Suprapubic skin (tissue), 4 donors: Measurements from ENCODE around the gene PTPRM. TPM values are rescaled to one million over a fixed set of nuclear protein-coding genes. Genes with fewer than 3 reads are reported as not detected.

Source experiments
- DNase-seq, 2 donors: peaks; one replicate each; pipeline ENCODE4 v3.0.0-alpha.2; 2019; ENCODE audit warnings: low spot score in 2 of 2
- H3K27ac ChIP-seq: fragments of 200-600 bp; sonication (generic); one replicate; pipeline ENCODE4 v1.5.1; 2019
- H3K27me3 ChIP-seq: fragments of 200-600 bp; sonication (generic); one replicate; pipeline ENCODE4 v1.5.1; 2019
- H3K36me3 ChIP-seq: fragments of 200-600 bp; sonication (generic); one replicate; pipeline ENCODE4 v1.5.1; 2019
- H3K4me1 ChIP-seq: fragments of 200-600 bp; sonication (generic); one replicate; pipeline ENCODE4 v1.5.1; 2019
- H3K4me3 ChIP-seq: fragments of 200-600 bp; sonication (generic); one replicate; pipeline ENCODE4 v1.5.1; 2019; ENCODE audit warnings: mild to moderate bottlenecking
- H3K9me3 ChIP-seq: fragments of 200-600 bp; sonication (generic); one replicate; pipeline ENCODE4 v1.5.1; 2019
- CTCF ChIP-seq, 2 donors: fragments of 200-600 bp in 1 of 2; fragments of 450-650 bp in 1 of 2; sonication (generic) in 1 of 2; IDR thresholded peaks; one replicate each; pipeline ENCODE4 v1.5.1; 2016 to 2019; ENCODE audit warnings: antibody characterized with exemption in 2 of 2, mild to moderate bottlenecking in 1 of 2, moderate library complexity in 1 of 2
- EP300 ChIP-seq: sonication (generic); formaldehyde crosslinking; IDR thresholded peaks from one replicate; pipeline ENCODE4 v1.6.1; 2017; ENCODE audit warnings: antibody characterized with exemption
- POLR2A ChIP-seq, 2 donors: fragments of 450-650 bp; IDR thresholded peaks; one replicate each; pipeline ENCODE4 v1.6.1; 2017; ENCODE audit warnings: antibody characterized with exemption in 2 of 2, mild to moderate bottlenecking in 2 of 2, moderate library complexity in 2 of 2
- POLR2AphosphoS5 ChIP-seq, 3 donors: sonication (generic); formaldehyde crosslinking; IDR thresholded peaks; one replicate each; pipeline ENCODE4 v1.6.1; 2017; ENCODE audit warnings: antibody characterized with exemption in 3 of 3
- WGBS: methylation state at CpG from one replicate; pipeline ENCODE4 v1.1.5; 2018; 5-methylcytosine and 5-hydroxymethylcytosine counted together
- total RNA-seq, 4 donors: library from RNA; depleted of rRNA; stranded (reverse); fragments of >200 nt; gene quantifications; one replicate each; pipeline ENCODE4 v1.1.0, GENCODE V29; 2016

PTPRM gene
- total RNA-seq, 4 donors from 2014 or later, result 19.8 to 73.7 (median 40.0) TPM

DNA sequence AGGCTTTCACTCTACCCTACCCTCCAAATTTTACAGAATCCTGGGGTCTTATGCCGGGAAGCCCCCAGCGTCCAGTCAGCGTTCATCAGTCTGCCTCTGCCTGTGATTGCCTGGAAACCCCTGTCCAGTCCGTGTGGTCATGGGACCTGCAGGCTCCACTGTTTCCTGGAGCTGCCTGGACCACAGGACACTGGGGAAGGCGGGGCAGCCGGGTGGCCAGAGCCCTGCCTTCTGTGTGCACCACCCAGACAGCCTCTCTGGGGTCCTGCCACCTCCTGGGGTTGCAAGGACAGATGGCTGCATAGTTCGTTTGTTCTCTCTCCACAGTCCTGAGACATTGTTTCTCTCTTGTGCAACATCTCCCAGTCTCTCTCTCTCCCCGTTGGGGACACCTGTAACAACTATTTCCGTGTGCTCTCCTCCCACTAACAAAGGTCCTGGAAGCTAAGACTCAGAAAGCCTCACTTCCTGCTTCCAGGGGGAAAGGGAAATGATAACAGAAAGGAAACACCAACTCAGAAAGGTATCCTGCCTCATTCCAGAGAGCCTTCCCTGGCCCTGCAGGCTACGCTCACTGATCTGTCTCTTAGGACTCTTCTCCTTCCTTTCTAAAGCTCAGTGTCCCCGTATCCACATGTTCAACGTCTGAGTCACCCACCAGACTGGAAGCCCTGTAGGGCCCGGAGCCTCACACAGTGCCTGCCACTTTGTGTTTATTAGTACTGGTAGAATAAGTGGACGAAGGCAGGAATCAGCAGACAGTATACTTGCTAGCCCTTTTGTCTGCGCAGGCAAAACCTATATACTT, 849.3 kb downstream of the PTPRM start:
- TF ChIP-seq EP300, result no peak
- TF ChIP-seq POLR2AphosphoS5 (IDR thresholded peaks at IDR 0.05), result no peak
- no peak for TF ChIP-seq POLR2A (IDR thresholded peaks at IDR 0.05)
- TF ChIP-seq CTCF (IDR thresholded peaks at IDR 0.05), result no peak
- no peak for DNase-seq
- no peak overlapping the region for H3K4me3 ChIP-seq
- no peak overlapping the region for H3K27ac ChIP-seq
- H3K4me1 ChIP-seq, result no peaks in the 10 kb centered on the region
- H3K9me3 ChIP-seq, result peaks cover 13% of the 10 kb centered on the region
- H3K27me3 ChIP-seq, result no peaks in the 10 kb centered on the region
- 47% methylated on average over 13 of the region's 15 CpGs for whole genome bisulfite sequencing
- no peaks in the 10 kb centered on the region for H3K36me3 ChIP-seq

GRCh38 chr18:8422391-8422790, 855.3 kb downstream of the PTPRM start:
- 90% methylated on average over 3 of the region's 3 CpGs for WGBS
- DNase-seq, result no peak
- no peaks in the 10 kb centered on the region for H3K9me3 ChIP-seq

GRCh38 chr18:8423051-8423557, 856.0 kb downstream of the PTPRM start:
- no peaks in the 10 kb centered on the region for H3K27me3 ChIP-seq
- no peaks in the 10 kb centered on the region for H3K4me1 ChIP-seq
- no peak overlapping the region for H3K27ac ChIP-seq
- WGBS, result 37% methylated on average over 11 of the region's 11 CpGs
- DNase-seq, result no peak
- no peaks in the 10 kb centered on the region for H3K36me3 ChIP-seq
- H3K9me3 ChIP-seq, result no peaks in the 10 kb centered on the region
- TF ChIP-seq POLR2AphosphoS5 (IDR thresholded peaks at IDR 0.05) (no peak), EP300 (no peak), POLR2A (IDR thresholded peaks at IDR 0.05) (no peak), CTCF (IDR thresholded peaks at IDR 0.05) (no peak)
- no peak overlapping the region for H3K4me3 ChIP-seq

More at GRCh38 chr18:8422391-8422790, 855.3 kb downstream of the PTPRM start:
- H3K36me3 ChIP-seq, result no peaks in the 10 kb centered on the region
- H3K27ac ChIP-seq, result no peak overlapping the region
- H3K4me1 ChIP-seq, result no peaks in the 10 kb centered on the region
- no peaks in the 10 kb centered on the region for H3K27me3 ChIP-seq
- H3K4me3 ChIP-seq, result no peak overlapping the region
- TF ChIP-seq EP300 (no peak), CTCF (IDR thresholded peaks at IDR 0.05) (no peak), POLR2A (IDR thresholded peaks at IDR 0.05) (no peak), POLR2AphosphoS5 (IDR thresholded peaks at IDR 0.05) (no peak)

DNA sequence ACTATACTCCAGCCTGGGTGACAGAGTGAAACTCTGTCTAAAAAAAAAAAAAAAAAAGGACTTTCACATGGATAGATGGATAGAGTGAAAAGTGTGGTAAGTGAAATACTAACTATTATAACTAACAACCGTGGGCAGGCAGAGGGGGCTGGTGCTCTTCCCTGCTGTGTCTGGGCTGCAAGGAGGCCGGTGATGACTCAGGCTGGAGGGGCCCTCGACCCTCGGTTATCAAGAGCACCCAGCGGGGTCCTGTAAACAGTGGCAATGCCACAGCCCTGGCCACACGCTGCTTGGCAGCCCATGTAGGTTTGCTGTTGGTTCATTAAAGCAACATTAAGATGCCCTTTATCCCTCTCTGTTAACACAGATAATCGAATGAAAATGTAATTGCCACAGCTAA, 857.4 kb downstream of the PTPRM start:
- 81% methylated on average over 7 of the region's 7 CpGs for WGBS
- Histone ChIP-seq H3K36me3 (no peaks in the 10 kb centered on the region), H3K4me1 (no peaks in the 10 kb centered on the region), H3K9me3 (no peaks in the 10 kb centered on the region), H3K27me3 (no peaks in the 10 kb centered on the region), H3K4me3 (no peak overlapping the region), H3K27ac (no peak overlapping the region)
- DNase-seq, result no peak
- TF ChIP-seq POLR2A (IDR thresholded peaks at IDR 0.05) (no peak), CTCF (IDR thresholded peaks at IDR 0.05) (no peak), EP300 (no peak), POLR2AphosphoS5 (IDR thresholded peaks at IDR 0.05) (no peak)

- no peaks in the 10 kb centered on the region for H3K9me3 ChIP-seq
- no peak overlapping the region for H3K4me3 ChIP-seq
- TF ChIP-seq CTCF (IDR thresholded peaks at IDR 0.05) (no peak), POLR2AphosphoS5 (IDR thresholded peaks at IDR 0.05) (no peak), POLR2A (IDR thresholded peaks at IDR 0.05) (no peak), EP300 (no peak)
- no peaks in the 10 kb centered on the region for H3K36me3 ChIP-seq
- DNase-seq, result no peak
- H3K4me1 ChIP-seq, result no peaks in the 10 kb centered on the region
- H3K27ac ChIP-seq, result no peak overlapping the region
- H3K27me3 ChIP-seq, result no peaks in the 10 kb centered on the region
- WGBS, result 47% methylated on average over 13 of the region's 13 CpGs
Measured at GRCh38 chr18:8424917-8425725, 858.0 kb downstream of the PTPRM start.
